ENCODE measurements around the gene NPAS4. TPM values are rescaled to one million over a fixed set of nuclear protein-coding genes. Genes with fewer than 3 reads are reported as not detected.

Gene NPAS4
- total and polyA plus RNA-seq, 9 of the 15 experiments (the other 6 are each of a cell fraction or from before 2014, with no cell fraction given) = not detected

DNA sequence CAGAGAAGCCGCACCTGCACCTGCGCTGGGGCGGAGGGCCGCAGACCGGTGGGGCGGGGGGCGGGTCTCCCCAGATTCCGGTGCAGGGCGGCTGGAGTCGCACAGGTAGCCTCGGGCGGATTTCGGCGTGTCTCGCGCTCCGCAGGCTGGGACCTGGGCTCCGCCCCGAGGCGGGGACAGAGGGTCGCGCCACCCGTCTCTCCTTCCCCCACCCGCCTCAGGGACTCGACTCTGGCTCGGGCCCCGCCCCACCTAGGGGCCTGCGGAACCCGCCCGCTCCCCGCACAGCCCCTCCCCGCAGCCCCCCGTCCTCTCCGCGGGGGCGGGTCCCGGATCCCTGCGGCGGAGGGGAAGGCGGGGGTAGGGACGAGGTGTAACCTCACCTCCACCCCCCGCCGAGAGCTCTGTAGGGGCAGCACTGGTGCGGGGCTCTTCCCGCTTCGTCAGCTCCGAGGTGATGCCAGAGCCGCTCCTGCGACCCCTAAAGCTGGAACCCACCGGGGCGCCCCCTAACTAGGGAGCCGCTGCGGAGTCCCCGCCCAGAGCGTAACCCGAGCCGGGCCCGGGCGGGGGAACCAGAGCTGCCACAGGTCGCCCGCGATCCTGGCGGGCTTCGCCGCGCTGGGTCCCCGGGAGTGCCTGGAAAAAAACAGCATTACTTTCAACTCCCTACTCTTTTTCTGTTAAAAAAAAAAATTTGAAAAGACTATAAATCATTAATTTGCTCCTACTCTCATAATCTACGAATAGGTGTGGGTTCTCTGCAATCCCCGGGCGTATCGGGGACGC, 49.0 kb upstream of the NPAS4 start, which contains the start of gene SLC29A2 (continued):
- TF ChIP-seq, protein P1, sequence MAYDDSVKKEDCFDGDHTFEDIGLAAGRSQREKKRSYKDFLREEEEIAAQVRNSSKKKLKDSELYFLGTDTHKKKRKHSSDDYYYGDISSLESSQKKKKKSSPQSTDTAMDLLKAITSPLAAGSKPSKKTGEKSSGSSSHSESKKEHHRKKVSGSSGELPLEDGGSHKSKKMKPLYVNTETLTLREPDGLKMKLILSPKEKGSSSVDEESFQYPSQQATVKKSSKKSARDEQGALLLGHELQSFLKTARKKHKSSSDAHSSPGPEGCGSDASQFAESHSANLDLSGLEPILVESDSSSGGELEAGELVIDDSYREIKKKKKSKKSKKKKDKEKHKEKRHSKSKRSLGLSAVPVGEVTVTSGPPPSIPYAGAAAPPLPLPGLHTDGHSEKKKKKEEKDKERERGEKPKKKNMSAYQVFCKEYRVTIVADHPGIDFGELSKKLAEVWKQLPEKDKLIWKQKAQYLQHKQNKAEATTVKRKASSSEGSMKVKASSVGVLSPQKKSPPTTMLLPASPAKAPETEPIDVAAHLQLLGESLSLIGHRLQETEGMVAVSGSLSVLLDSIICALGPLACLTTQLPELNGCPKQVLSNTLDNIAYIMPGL (CRISPR knock-in tag; IDR thresholded peaks at IDR 0.05) = 0 out of 2 replicates have a peak, but pooled peaks have one; percentile 3
- TF ChIP-seq ZNF511 (CRISPR knock-in tag; IDR thresholded peaks at IDR 0.05) (no peak), ZBTB8A (IDR thresholded peaks at IDR 0.05; ENCODE audit: partially characterized antibody) (no peak), NEUROD1 (IDR thresholded peaks at IDR 0.05; ENCODE audit: borderline replicate concordance, low read depth, low read length, partially characterized antibody) (peak; percentile 11), FOSL1 (tag; conservative IDR thresholded peaks at IDR 0.05) (no peak), MEIS2 (IDR thresholded peaks at IDR 0.05; ENCODE audit: partially characterized antibody) (no peak), MCM3 (IDR thresholded peaks at IDR 0.05) (no peak), ESRRA (IDR thresholded peaks at IDR 0.05; ENCODE audit: borderline replicate concordance, low read depth) (no peak), MAFG (tag; conservative IDR thresholded peaks at IDR 0.05) (no peak), CEBPB (tag; IDR thresholded peaks at IDR 0.05) (no peak), GTF2E2 (tag; IDR thresholded peaks at IDR 0.05) (no peak; the same call in 1 of the 2 replicates), RBM34 (IDR thresholded peaks at IDR 0.05; ENCODE audit: borderline replicate concordance, insufficient read depth, low read length) (no peak)
- TF ChIP-seq, protein P2, sequence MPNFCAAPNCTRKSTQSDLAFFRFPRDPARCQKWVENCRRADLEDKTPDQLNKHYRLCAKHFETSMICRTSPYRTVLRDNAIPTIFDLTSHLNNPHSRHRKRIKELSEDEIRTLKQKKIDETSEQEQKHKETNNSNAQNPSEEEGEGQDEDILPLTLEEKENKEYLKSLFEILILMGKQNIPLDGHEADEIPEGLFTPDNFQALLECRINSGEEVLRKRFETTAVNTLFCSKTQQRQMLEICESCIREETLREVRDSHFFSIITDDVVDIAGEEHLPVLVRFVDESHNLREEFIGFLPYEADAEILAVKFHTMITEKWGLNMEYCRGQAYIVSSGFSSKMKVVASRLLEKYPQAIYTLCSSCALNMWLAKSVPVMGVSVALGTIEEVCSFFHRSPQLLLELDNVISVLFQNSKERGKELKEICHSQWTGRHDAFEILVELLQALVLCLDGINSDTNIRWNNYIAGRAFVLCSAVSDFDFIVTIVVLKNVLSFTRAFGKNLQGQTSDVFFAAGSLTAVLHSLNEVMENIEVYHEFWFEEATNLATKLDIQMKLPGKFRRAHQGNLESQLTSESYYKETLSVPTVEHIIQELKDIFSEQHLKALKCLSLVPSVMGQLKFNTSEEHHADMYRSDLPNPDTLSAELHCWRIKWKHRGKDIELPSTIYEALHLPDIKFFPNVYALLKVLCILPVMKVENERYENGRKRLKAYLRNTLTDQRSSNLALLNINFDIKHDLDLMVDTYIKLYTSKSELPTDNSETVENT (CRISPR knock-in tag; IDR thresholded peaks at IDR 0.05) = no peak
- TF ChIP-seq, protein P3, sequence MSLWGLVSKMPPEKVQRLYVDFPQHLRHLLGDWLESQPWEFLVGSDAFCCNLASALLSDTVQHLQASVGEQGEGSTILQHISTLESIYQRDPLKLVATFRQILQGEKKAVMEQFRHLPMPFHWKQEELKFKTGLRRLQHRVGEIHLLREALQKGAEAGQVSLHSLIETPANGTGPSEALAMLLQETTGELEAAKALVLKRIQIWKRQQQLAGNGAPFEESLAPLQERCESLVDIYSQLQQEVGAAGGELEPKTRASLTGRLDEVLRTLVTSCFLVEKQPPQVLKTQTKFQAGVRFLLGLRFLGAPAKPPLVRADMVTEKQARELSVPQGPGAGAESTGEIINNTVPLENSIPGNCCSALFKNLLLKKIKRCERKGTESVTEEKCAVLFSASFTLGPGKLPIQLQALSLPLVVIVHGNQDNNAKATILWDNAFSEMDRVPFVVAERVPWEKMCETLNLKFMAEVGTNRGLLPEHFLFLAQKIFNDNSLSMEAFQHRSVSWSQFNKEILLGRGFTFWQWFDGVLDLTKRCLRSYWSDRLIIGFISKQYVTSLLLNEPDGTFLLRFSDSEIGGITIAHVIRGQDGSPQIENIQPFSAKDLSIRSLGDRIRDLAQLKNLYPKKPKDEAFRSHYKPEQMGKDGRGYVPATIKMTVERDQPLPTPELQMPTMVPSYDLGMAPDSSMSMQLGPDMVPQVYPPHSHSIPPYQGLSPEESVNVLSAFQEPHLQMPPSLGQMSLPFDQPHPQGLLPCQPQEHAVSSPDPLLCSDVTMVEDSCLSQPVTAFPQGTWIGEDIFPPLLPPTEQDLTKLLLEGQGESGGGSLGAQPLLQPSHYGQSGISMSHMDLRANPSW (CRISPR knock-in tag; IDR thresholded peaks at IDR 0.05) = no peak
- TF ChIP-seq, protein P4, sequence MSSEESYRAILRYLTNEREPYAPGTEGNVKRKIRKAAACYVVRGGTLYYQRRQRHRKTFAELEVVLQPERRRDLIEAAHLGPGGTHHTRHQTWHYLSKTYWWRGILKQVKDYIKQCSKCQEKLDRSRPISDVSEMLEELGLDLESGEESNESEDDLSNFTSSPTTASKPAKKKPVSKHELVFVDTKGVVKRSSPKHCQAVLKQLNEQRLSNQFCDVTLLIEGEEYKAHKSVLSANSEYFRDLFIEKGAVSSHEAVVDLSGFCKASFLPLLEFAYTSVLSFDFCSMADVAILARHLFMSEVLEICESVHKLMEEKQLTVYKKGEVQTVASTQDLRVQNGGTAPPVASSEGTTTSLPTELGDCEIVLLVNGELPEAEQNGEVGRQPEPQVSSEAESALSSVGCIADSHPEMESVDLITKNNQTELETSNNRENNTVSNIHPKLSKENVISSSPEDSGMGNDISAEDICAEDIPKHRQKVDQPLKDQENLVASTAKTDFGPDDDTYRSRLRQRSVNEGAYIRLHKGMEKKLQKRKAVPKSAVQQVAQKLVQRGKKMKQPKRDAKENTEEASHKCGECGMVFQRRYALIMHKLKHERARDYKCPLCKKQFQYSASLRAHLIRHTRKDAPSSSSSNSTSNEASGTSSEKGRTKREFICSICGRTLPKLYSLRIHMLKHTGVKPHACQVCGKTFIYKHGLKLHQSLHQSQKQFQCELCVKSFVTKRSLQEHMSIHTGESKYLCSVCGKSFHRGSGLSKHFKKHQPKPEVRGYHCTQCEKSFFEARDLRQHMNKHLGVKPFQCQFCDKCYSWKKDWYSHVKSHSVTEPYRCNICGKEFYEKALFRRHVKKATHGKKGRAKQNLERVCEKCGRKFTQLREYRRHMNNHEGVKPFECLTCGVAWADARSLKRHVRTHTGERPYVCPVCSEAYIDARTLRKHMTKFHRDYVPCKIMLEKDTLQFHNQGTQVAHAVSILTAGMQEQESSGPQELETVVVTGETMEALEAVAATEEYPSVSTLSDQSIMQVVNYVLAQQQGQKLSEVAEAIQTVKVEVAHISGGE (CRISPR knock-in tag; IDR thresholded peaks at IDR 0.05) = peak in 1 of 3 experiments; percentile 83; a peak in 2 of 6 replicates
